Tibial nerve (tissue), 3 donors: ENCODE results near the gene WARS2.

Experiments used
- POLR2A ChIP-seq, 2 donors: fragments of 450-650 bp; IDR thresholded peaks; one replicate each; pipeline ENCODE4 v1.6.1; 2017; ENCODE audit warnings: antibody characterized with exemption in 2 of 2, mild to moderate bottlenecking in 2 of 2, moderate library complexity in 2 of 2
- TF ChIP-seq, protein P1 (sequence below), 5 experiments: fragments of 200-600 bp in 3 of 5; fragments of 450-650 bp in 2 of 5; sonication (generic) in 3 of 5; IDR thresholded peaks; one replicate each; pipeline ENCODE4 v1.5.1; 2016 to 2019; ENCODE audit warnings: antibody characterized with exemption in 5 of 5, mild to moderate bottlenecking in 3 of 5, moderate library complexity in 2 of 5

DNA sequence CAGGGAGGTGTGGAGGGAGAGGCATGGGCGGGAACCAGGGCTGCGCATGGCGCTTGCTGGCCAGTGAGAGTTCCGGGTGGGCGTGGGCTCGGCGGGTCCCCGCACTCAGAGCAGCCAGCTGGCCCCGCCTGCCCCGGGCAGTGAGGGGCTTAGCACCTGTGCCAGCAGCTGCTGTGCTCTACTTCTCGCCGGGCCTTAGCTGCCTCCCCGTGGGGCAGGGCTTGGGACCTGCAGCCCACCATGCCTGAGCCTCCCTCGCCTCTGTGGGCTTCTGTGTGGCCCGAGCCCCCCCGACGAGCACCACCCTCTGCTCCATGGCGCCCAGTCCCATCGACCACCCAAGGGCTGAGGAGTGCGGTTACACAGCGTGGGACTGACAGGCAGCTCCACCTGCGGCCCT is 38.6 kb upstream of the WARS2 start:
- TF ChIP-seq, protein P1, sequence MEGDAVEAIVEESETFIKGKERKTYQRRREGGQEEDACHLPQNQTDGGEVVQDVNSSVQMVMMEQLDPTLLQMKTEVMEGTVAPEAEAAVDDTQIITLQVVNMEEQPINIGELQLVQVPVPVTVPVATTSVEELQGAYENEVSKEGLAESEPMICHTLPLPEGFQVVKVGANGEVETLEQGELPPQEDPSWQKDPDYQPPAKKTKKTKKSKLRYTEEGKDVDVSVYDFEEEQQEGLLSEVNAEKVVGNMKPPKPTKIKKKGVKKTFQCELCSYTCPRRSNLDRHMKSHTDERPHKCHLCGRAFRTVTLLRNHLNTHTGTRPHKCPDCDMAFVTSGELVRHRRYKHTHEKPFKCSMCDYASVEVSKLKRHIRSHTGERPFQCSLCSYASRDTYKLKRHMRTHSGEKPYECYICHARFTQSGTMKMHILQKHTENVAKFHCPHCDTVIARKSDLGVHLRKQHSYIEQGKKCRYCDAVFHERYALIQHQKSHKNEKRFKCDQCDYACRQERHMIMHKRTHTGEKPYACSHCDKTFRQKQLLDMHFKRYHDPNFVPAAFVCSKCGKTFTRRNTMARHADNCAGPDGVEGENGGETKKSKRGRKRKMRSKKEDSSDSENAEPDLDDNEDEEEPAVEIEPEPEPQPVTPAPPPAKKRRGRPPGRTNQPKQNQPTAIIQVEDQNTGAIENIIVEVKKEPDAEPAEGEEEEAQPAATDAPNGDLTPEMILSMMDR (IDR thresholded peaks at IDR 0.05): no peak
- no peak for TF ChIP-seq POLR2A (IDR thresholded peaks at IDR 0.05)
